ENCODE data around the gene NFATC2.
"Not testable (repeated sequence)": the region's sequence is repeated elsewhere in the genome, so short reads cannot be mapped to it uniquely, and the experiment has no call there.

DNA sequence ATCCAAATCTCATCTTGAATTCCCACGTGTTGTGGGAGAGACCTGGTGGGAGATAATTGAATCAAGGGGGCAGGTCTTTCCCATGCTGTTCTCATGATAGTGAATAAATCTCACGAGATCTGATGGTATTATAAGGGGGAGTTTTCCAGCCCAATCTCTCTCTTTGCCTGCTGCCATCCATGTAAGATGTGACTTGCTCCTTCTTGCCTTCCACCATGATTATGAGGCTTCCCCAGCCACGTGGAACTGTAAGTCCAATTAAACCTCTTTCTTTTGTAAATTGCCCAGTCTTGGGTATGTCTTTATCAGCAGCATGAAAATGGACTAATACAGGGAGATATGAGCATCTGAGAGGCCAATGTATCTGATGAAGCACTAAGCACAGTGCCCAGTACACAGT lies 26.0 kb upstream of the NFATC2 start:
- not testable (repeated sequence) for TF ChIP-seq CTCF (IDR thresholded peaks at IDR 0.05; ENCODE audit: low read length); EZH2 (IDR thresholded peaks at IDR 0.05; ENCODE audit: borderline replicate concordance, low read length)
